Hippocampal formation (tissue), 2 donors: ENCODE measurements around the gene NPC1.
"Not testable (repeated sequence)": the region's sequence is repeated elsewhere in the genome, so short reads cannot be mapped to it uniquely, and the experiment has no call there.

Experiments used
- DNase-seq, 2 donors: peaks; one replicate each; lab custom pipeline; 2025; lab: John Stamatoyannopoulos, UW

Gene NPC1

GRCh38 chr18:23586249-23587196 is at the start of gene NPC1:
NPC1 (minus strand) TSS chr18:23586506; CDS start chr18:23586343, 163 bp downstream.
- peak; percentile 87 to 91 for DNase-seq

- DNase-seq, result no peak
These were observed 49.7 kb upstream of the NPC1 start for GRCh38 chr18:23636071-23636399.

- no peak for DNase-seq
These were observed 49.2 kb upstream of the NPC1 start for GRCh38 chr18:23635283-23636070.

- DNase-seq, result no peak
These were observed 48.4 kb upstream of the NPC1 start for GRCh38 chr18:23634692-23635091.

GRCh38 chr18:23632615-23633014 is 46.3 kb upstream of the NPC1 start:
- DNase-seq, result no peak

GRCh38 chr18:23631746-23632145 is 45.4 kb upstream of the NPC1 start:
- no peak for DNase-seq

DNA sequence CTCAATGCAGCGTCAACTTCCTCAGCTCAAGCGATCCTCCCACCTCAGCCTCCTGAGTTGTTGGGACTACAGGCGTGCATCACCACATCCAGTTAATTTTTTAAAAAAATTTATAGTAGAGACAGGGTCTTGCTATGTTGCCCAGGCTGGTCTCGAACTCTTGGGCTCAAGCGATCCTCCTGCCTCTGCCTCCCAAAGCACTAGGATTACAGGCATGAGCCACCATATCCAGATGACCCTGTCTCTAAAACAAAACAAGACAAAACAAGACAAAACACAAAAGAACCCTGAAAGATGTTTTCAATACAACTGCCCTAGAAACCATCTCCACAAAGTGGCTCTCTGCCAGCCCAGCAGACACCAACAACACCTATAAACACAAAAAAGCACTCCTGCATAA is 45.0 kb upstream of the NPC1 start:
- DNase-seq, result no peak

- no peak for DNase-seq
These were observed 43.2 kb upstream of the NPC1 start for GRCh38 chr18:23629444-23629946.

GRCh38 chr18:23627970-23628369 is 41.7 kb upstream of the NPC1 start:
- no peak for DNase-seq

DNA sequence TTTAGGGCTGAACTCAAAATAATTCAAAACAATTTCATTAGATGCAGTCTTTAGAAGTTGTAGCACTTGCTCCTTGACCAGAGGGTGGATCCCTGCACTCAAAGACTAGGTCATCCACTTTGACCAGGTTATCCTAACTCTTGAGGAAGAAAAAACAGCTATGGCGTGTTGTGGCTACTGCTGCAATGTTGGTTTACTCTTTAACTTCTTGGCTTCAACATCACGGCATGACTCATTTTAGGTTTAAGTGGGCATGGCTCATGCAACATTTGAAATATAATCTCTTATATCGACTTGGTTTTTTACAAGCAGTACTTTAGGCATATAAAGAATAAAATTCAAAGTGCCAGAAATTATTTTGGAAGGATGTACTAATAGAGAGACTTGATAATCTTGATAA is 41.0 kb upstream of the NPC1 start:
- DNase-seq, result no peak

DNA sequence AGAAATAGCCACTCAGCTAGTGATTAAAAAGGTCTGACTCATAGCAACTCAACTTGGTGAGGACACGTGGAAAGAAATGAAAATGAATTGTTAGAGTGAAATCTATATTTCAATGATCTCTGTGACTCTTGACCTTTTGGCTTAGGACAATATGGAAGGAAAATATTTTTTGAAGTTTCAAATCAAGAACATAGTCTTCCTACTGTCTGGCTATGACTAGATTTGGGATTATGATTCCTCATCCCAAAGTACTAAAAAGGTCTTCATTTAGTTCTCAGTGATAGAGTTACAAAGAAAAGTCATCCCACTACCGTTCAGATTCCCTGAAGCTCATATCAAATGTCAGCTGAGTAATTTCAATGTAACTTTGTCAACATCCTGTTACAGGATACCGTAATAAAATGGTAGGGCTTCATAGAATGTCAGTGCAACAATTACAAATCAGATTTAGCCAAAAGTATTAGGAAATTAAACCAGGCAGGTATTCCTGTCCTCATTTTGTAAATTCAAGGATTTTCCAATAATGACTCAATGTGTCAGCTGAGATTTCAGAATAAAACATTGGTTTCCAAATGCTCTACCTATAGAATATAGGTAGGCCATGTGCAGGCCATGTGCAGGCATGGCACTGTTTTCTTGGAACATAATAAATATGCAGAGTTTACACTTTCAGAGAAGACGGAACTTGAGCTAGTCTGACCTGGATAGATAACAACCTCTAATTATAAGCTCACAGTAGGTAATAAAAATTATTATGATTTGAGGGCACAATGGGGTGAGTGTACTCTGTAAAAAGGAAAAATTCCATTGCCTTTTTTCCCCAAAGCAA is 40.4 kb upstream of the NPC1 start:
- DNase-seq, result no peak

DNA sequence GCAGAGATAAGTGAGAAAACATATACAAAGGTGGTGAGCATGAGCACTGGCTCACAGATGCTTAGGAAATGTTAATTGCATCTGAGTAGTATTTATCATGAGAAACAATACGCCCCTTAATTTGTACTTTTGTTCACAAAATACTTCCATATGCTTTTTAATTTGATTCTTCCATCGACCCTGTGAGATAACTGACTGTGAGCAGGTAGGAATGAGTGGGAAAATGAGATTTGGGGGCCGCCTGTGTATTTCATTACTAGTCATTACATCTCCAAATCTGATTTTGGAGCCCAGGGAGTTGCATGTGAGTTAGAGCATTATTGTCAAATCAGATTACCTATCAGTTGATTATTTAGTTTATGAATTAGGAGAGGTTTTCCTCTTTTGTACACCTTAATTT is 36.7 kb upstream of the NPC1 start:
- no peak for DNase-seq

- no peak for DNase-seq
These were observed 33.1 kb upstream of the NPC1 start for GRCh38 chr18:23619388-23619881.

GRCh38 chr18:23618862-23619387 is 32.6 kb upstream of the NPC1 start:
- DNase-seq, result peak in 1 of 2 donors; percentile 34

DNA sequence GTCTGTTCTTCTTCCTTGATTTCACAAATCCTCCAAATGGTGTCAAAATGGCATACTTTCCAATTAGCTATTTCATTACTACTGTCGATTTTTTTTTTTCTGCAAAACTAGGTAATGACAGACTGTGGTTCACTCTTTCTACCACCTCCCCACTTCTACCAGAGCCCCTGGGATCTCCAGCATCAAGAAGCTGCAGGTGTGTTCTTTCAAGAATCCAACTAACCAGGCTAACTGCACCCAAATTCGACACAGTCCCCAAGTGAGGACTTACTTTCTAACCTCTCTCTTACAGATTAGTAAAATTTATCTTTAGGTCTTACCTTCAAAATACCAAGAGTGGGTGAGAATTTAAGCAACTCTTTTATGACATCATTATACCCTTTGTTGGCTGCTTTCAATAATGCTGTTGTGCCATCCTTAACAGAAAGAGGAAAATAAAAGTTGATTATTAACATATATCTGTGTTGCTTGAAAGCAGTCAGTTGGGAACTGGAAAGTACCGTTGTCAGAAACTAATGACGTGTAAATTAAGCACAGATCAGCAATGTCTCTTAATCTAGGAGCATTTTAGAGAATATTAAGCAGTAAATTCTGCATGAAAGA is 31.2 kb upstream of the NPC1 start:
- no peak for DNase-seq

DNA sequence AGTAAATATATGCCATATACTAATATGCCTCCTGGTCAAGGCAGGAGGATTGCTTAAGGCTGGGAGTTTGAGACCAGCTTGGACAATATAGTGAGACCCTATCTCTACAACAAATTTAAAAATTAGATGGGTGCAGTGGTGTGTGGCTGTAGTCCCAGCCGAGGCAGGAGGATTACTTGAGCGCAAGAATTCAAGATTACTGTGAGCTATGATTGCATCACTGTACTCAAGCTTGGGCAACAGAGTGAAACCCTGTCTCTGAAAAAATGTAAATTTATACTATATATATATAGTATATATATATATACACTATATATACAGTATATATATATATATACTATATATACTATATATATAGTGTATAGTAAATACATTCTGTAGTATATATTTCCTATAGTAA is 30.0 kb upstream of the NPC1 start:
- no peak for DNase-seq

DNA sequence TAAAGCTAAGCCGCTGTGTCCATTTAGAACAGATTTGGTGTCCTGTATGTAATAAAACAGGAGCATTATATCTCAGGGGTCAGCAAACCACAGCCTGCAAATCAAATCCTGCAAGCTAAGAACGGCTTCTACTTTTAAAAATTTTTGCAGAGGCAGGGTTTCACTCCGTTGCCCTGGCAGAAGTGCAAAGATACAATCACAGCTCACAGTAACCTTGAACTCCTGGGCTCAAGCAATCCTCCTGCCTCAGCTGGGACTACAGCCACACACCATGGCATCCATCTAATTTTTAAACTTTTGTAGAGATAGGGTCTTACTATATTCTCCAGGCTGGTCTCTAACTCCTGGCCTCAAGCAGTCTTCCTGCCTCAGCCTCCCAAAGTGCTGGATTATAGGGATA is 28.6 kb upstream of the NPC1 start:
- no peak for DNase-seq

DNA sequence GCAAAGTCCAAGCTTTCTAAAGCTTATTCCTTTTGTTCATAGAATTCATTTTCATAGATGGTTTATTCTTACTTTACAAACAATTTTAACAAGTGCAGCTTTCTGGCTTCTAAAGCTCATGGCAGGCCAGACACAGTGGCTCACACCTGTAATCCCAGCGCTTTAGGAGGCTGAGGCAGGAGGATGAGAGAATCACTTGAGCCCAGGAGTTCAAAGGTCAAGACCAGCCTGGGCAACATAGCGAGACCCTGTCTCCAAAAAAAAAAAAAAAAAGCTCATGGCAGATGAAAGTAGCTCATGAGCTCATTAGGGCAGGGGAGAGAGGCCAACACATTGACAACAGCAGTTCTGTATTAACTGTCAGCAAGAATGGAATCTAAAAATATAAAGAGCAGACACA is 28.1 kb upstream of the NPC1 start:
- DNase-seq, result no peak

DNA sequence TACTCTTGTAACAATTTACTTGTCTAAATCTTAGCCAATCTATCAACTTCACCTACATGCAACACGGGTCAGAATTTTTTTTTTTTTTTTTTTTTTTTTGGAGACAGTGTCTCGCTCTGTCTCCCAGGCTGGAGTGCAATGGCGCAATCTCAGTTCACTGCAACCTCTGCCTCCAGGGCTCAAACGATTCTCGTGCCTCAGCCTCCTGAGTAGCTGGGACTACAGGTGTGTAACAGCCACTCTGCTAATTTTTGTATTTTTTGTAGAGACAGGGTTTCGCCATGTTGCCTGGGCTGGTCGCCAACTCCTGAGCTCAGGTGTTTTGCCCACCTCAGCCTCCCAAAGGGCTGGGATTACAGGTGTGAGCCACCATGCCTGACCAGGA is 26.8 kb upstream of the NPC1 start:
- not testable (repeated sequence) for DNase-seq

GRCh38 chr18:23612434-23613090 is 26.3 kb upstream of the NPC1 start:
- no peak for DNase-seq
